B cell (primary cell): ENCODE results near the gene C4BPB. TPM values are rescaled to one million over a fixed set of nuclear protein-coding genes. Genes with fewer than 3 reads are reported as not detected.

Source experiments
- polyA plus RNA-seq: library from polyadenylated mRNA; depleted of rRNA; stranded (reverse); fragments of >200 nt; gene quantifications from 2 replicates; pipeline ENCODE4 v1.2.3, GENCODE V29; 2012
- total RNA-seq, 2 donors: library from RNA; stranded (reverse); fragments of 120-200 nt in 1 of 2; gene quantifications; 1 replicate in 1 of 2; 2 replicates in 1 of 2; pipeline versions ENCODE4 v1.2.3 to v1.2.4, GENCODE V29; 2013 to 2022

C4BPB gene
- total and polyA plus RNA-seq, 2 donors (not counting 1 experiment from before 2014, with no cell fraction given): 0.34 TPM; not detected in 1

Other genes starting within 250 kb of the C4BPB start
- gene IL20, start 223.2 kb upstream of the C4BPB start, total RNA-seq: not detected in 2 replicates
- gene IL20, start 223.2 kb upstream of the C4BPB start, polyA plus RNA-seq: not detected in 2 replicates
- gene IL24, start 191.4 kb upstream of the C4BPB start, total RNA-seq: not detected in 2 replicates
- not detected in 2 replicates for gene IL24, start 191.4 kb upstream of the C4BPB start, polyA plus RNA-seq
- 711 and 753 TPM in 2 replicates for gene FCMR, start 166.9 kb upstream of the C4BPB start, total RNA-seq
- gene FCMR, start 166.9 kb upstream of the C4BPB start, polyA plus RNA-seq: 686 and 931 TPM in 2 replicates
- 0.44 and 1.1 TPM in 2 replicates for gene PIGR, start 142.4 kb upstream of the C4BPB start, total RNA-seq
- gene PIGR, start 142.4 kb upstream of the C4BPB start, polyA plus RNA-seq: 0.16 and 0.31 TPM in 2 replicates
- not detected in 2 replicates for gene FCAMR, start 118.4 kb upstream of the C4BPB start, total RNA-seq
- not detected in 2 replicates for gene FCAMR, start 118.4 kb upstream of the C4BPB start, polyA plus RNA-seq
- gene C1orf116, start 56.1 kb upstream of the C4BPB start, total RNA-seq: 0.10 TPM in 1 of 2 replicates, not detected in the other
- 0.04 and 0.09 TPM in 2 replicates for gene C1orf116, start 56.1 kb upstream of the C4BPB start, polyA plus RNA-seq
- gene YOD1, start 37.7 kb upstream of the C4BPB start, total RNA-seq: 9.4 and 9.5 TPM in 2 replicates
- 2.3 and 5.4 TPM in 2 replicates for gene YOD1, start 37.7 kb upstream of the C4BPB start, polyA plus RNA-seq
- 15.6 and 18.2 TPM in 2 replicates for gene PFKFB2, start 35.6 kb upstream of the C4BPB start, total RNA-seq
- 6.5 and 10.3 TPM in 2 replicates for gene PFKFB2, start 35.6 kb upstream of the C4BPB start, polyA plus RNA-seq
- gene C4BPA, start 15.4 kb downstream of the C4BPB start, total RNA-seq: not detected in 2 replicates
- gene C4BPA, start 15.4 kb downstream of the C4BPB start, polyA plus RNA-seq: not detected in 2 replicates
- 239 and 252 TPM in 2 replicates for gene CD55, start 232.8 kb downstream of the C4BPB start, total RNA-seq
- gene CD55, start 232.8 kb downstream of the C4BPB start, polyA plus RNA-seq: 98.3 and 140 TPM in 2 replicates